Kidney (tissue), 14 donors: Measurements from ENCODE around the gene DNAAF1. TPM values are rescaled to one million over a fixed set of nuclear protein-coding genes. Genes with fewer than 3 reads are reported as not detected.

ENCODE experiments used
- DNase-seq, 5 donors: peaks; one replicate each; pipeline ENCODE4 v3.0.0-alpha.2; 2013 to 2020
- FAIRE-seq: peaks from 2 replicates; lab custom pipeline; 2012; peaks lifted over from hg19 to GRCh38; lab: Jason Lieb, UNC
- H3K27ac ChIP-seq, 2 donors: one replicate each; pipeline ENCODE4 v1.7.0; 2013; ENCODE audit warnings: low read depth in 2 of 2, low read length in 2 of 2, inconsistent platforms in 1 of 2
- H3K27me3 ChIP-seq: one replicate; pipeline ENCODE4 v1.7.1; 2013; ENCODE audit warnings: low read length, inconsistent platforms; ENCODE audit not compliant: control insufficient read depth, insufficient read depth
- H3K36me3 ChIP-seq, 3 donors: one replicate each; pipeline versions ENCODE4 v1.7.0 to v1.7.1; 2013; ENCODE audit warnings: low read length in 3 of 3, control low read depth in 1 of 3, inconsistent platforms in 1 of 3; ENCODE audit not compliant: insufficient read depth in 3 of 3, control insufficient read depth in 2 of 3
- H3K4me1 ChIP-seq, 3 donors: one replicate each; pipeline versions ENCODE4 v1.7.0 to v1.7.1; 2013; ENCODE audit warnings: low read length in 3 of 3, inconsistent platforms in 1 of 3, low read depth in 1 of 3; ENCODE audit not compliant: control insufficient read depth in 2 of 3, insufficient read depth in 2 of 3
- H3K4me3 ChIP-seq, 3 donors: one replicate each; pipeline versions ENCODE4 v1.7.0 to v1.8.1; 2013; ENCODE audit warnings: low read length in 3 of 3, control low read depth in 1 of 3, inconsistent platforms in 1 of 3
- H3K9ac ChIP-seq, 3 donors: one replicate each; pipeline versions ENCODE4 v1.7.0 to v1.7.1; 2013; ENCODE audit warnings: low read length in 3 of 3, control low read depth in 1 of 3, inconsistent platforms in 1 of 3
- H3K9me3 ChIP-seq, 3 donors: one replicate each; pipeline versions ENCODE4 v1.7.0 to v1.7.1; 2013; ENCODE audit warnings: low read length in 3 of 3, control low read depth in 1 of 3, inconsistent platforms in 1 of 3; ENCODE audit not compliant: control insufficient read depth in 2 of 3, insufficient read depth in 1 of 3
- intact Hi-C: fragments of 100-400 bp; cut with DNase I; formaldehyde crosslinking; loops from one replicate; pipeline ENCODE4 v1.11.1; 2022
- polyA plus RNA-seq: library from polyadenylated mRNA; stranded (reverse); fragments of 350-450 nt; fragmentation: Illumina TruSeq; extraction: RNeasy Lipid Tissue Mini Kit (QIAGEN cat#74804); gene quantifications from one replicate; pipeline ENCODE4 v1.2.3, GENCODE V29; 2014; ENCODE audit warnings: low read depth, low replicate concordance; ENCODE audit not compliant: insufficient read depth
- total RNA-seq: library from RNA; stranded (reverse); fragmentation: NEBNext Ultra II Directional; extraction: Animal tissue kit (Norgen Biotek cat#: 25700); gene quantifications from one replicate; pipeline ENCODE4 v1.2.1, GENCODE V29; 2021
- TF ChIP-seq, protein P1 (sequence below): IDR thresholded peaks from 3 replicates; pipeline ENCODE4 v1.5.1; 2012; ENCODE audit warnings: mild to moderate bottlenecking, moderate library complexity, borderline replicate concordance; ENCODE audit not compliant: insufficient read depth; ENCODE audit errors: extremely low read depth
- donor health status: control.
- donor health status: control.
- donor health status: control.
- donor health status: control.
- donor health status: control.
- donor health status: DM: yes; HTN: yes; CAD: no.
- donor health status: Normal renal cell carcinoma (clear cell type).

Gene DNAAF1
- total and polyA plus RNA-seq, 2 donors from 2014 or later: 2.4 to 4.8 TPM

DNA sequence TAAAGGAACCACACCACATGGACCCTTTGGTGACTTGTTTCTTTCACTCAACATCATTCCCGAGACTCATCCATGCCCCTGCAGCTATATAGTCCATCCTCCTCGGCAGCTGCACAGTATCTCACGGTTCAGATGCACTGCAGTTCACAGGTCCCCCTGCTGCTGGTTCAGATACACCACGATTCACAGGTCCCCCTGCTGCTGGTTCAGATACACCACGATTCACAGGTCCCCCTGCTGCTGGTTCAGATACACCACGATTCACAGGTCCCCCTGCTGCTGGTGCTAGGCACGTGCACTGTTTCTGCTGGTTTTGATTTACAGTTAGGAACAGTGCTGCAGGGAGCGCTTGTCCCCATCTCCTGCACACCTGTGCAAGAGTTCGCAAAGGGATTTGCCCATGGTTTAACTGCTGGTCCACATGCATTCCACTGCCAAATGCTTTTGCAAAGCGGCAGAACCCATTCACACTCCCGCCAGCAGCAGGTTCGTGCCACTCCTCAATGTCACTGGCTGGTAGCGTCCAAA, 3.9 kb upstream of the DNAAF1 start:
- H3K4me1 ChIP-seq: peaks cover 4 to 12% (median 9%) of the 10 kb centered on the region in 3 donors
- intact Hi-C loops: no loop called here

DNA sequence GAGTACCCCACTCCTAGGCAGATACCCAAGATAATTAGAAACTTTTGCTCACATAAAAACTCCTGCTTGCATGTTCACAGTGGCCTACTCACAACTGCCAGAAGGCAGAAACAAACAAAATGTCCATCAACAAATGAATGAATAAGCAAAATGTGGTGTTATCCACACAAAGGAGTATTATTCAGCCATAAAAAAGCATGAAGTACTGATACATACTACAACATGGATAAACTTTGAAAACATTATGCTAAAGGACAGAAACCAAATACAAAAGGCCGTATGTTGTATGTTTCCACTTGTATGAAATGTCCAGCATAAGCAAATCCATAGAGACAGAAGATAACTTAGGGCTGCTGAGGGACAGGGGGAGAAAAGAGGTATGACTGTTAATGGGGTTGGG, 2.0 kb upstream of the DNAAF1 start:
- H3K4me3 ChIP-seq: no peak overlapping the region
- no peak for DNase-seq
- FAIRE-seq: no peak
- H3K9ac ChIP-seq: no peak overlapping the region
- TF ChIP-seq, protein P1, sequence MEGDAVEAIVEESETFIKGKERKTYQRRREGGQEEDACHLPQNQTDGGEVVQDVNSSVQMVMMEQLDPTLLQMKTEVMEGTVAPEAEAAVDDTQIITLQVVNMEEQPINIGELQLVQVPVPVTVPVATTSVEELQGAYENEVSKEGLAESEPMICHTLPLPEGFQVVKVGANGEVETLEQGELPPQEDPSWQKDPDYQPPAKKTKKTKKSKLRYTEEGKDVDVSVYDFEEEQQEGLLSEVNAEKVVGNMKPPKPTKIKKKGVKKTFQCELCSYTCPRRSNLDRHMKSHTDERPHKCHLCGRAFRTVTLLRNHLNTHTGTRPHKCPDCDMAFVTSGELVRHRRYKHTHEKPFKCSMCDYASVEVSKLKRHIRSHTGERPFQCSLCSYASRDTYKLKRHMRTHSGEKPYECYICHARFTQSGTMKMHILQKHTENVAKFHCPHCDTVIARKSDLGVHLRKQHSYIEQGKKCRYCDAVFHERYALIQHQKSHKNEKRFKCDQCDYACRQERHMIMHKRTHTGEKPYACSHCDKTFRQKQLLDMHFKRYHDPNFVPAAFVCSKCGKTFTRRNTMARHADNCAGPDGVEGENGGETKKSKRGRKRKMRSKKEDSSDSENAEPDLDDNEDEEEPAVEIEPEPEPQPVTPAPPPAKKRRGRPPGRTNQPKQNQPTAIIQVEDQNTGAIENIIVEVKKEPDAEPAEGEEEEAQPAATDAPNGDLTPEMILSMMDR: no peak
- no peak overlapping the region for H3K27ac ChIP-seq
- intact Hi-C loops: no loop called here
- H3K9me3 ChIP-seq: no peaks in the 10 kb centered on the region
- H3K27me3 ChIP-seq: no peaks in the 10 kb centered on the region
- no peaks in the 10 kb centered on the region for H3K36me3 ChIP-seq
- peaks cover 4 to 12% (median 8%) of the 10 kb centered on the region in 3 donors for H3K4me1 ChIP-seq

More for the DNA sequence above, 3.9 kb upstream of the DNAAF1 start:
- Histone ChIP-seq H3K4me3 (no peak overlapping the region), H3K9me3 (no peaks in the 10 kb centered on the region), H3K27me3 (no peaks in the 10 kb centered on the region), H3K36me3 (no peaks in the 10 kb centered on the region), H3K9ac (no peak overlapping the region), H3K27ac (no peak overlapping the region)
- no peak for FAIRE-seq
- DNase-seq: no peak
- TF ChIP-seq, protein P1: no peak

DNA sequence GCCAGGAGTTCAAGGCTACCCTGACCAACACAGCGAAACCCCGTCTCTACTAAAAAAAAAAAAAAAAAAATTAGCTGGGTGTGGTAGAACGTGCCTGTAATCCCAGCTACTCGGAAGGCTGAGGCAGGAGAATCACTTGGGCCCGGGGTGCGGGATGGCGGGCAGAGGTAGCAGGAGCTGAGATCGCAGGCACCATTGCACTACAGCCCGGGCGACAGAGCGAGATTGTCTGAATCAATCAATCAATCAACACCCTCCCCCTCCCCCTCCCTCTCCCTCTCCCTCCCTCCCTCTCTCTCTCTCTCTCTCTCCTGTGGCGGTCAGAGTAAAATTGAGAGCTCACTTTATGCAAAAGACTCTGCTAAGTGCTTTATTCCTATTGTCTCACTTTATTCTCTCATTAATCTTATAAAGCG, 1.3 kb upstream of the DNAAF1 start:
- Histone ChIP-seq H3K36me3 (no peaks in the 10 kb centered on the region), H3K4me1 (peaks cover 3 to 11% (median 3%) of the 10 kb centered on the region in 3 donors), H3K4me3 (peak overlapping the region; percentile 77 to 82 (median 82)), H3K27me3 (no peaks in the 10 kb centered on the region), H3K27ac (no peak overlapping the region), H3K9me3 (no peaks in the 10 kb centered on the region), H3K9ac (peak overlapping the region in 1 of 3 donors; percentile 70)
- TF ChIP-seq, protein P1: no peak
- FAIRE-seq (no peak), DNase-seq (peak in 2 of 5 donors; percentile 19 to 63)
- intact Hi-C loops: no loop called here
